Rectal smooth muscle tissue (tissue), 1 donor: ENCODE results near the gene CCDC12.

Experiments used
- H3K27ac ChIP-seq: one replicate; pipeline ENCODE4 v1.7.0; 2013; ENCODE audit warnings: low read depth, low read length, inconsistent platforms
- H3K27me3 ChIP-seq: one replicate; pipeline ENCODE4 v1.7.0; 2013; ENCODE audit warnings: low read length; ENCODE audit not compliant: control insufficient read depth, insufficient read depth
- H3K36me3 ChIP-seq: one replicate; pipeline ENCODE4 v1.7.0; 2013; ENCODE audit warnings: low read length; ENCODE audit not compliant: control insufficient read depth, insufficient read depth
- H3K4me1 ChIP-seq: one replicate; pipeline ENCODE4 v1.7.0; 2013; ENCODE audit warnings: low read length; ENCODE audit not compliant: control insufficient read depth, insufficient read depth
- H3K4me3 ChIP-seq: one replicate; pipeline ENCODE4 v1.7.0; 2013; ENCODE audit warnings: low read length
- H3K9ac ChIP-seq: one replicate; pipeline ENCODE4 v1.7.0; 2013; ENCODE audit warnings: low read length

Gene CCDC12

GRCh38 chr3:46922871-46923558, 53.5 kb downstream of the CCDC12 start:
- no peaks in the 10 kb centered on the region for H3K4me1 ChIP-seq

DNA sequence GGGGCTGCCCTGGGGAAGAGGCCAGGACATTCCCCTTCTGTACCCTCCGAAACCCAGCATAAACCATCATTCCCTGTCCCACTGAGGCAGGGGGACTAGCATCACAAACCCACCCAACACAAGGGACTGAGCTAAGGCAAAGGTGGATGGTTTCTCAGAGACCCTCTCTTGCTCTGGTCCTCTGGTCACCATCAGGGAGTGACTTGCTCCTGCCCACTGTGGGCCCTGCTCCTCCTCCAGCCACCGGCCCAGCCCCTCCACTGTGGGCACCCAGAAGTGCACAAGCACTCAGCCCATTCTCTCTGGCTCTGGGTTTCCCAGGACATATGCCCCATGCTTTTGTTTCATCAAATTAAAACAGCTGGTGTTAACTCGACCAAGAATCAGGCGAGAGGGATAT, 54.1 kb downstream of the CCDC12 start:
- H3K9ac ChIP-seq, result no peak overlapping the region
- no peak overlapping the region for H3K27ac ChIP-seq
- no peaks in the 10 kb centered on the region for H3K4me1 ChIP-seq
- H3K36me3 ChIP-seq, result peaks cover 44% of the 10 kb centered on the region
- H3K27me3 ChIP-seq, result no peaks in the 10 kb centered on the region
- no peak overlapping the region for H3K4me3 ChIP-seq

More at GRCh38 chr3:46922871-46923558, 53.5 kb downstream of the CCDC12 start:
- H3K27ac ChIP-seq, result no peak overlapping the region
- no peaks in the 10 kb centered on the region for H3K27me3 ChIP-seq
- H3K9ac ChIP-seq, result no peak overlapping the region
- H3K4me3 ChIP-seq, result no peak overlapping the region
- H3K36me3 ChIP-seq, result peaks cover 44% of the 10 kb centered on the region

GRCh38 chr3:46921871-46922271, 54.7 kb downstream of the CCDC12 start:
- H3K4me3 ChIP-seq, result no peak overlapping the region
- H3K36me3 ChIP-seq, result peaks cover 44% of the 10 kb centered on the region
- no peaks in the 10 kb centered on the region for H3K4me1 ChIP-seq
- no peak overlapping the region for H3K9ac ChIP-seq
- H3K27ac ChIP-seq, result no peak overlapping the region
- no peaks in the 10 kb centered on the region for H3K27me3 ChIP-seq

DNA sequence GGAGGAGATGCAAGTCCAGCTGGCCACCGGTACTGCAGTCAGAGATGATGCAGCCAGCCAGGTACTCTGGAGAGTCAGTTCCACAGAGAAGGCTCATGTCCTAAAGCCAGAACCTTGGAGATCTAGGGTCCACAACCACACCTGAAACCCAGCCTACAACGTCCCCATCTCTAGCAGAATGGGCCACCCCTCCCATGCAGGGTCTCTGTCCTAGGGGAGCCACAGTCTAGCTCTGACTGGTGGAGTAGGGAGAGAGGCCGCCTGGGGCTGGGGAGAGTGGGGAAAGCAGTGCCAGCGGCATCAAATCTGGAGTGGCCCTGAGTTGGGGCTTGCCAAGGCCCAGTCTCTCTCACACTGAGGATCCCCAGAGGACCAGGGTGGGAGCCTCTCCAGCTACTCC, 55.5 kb downstream of the CCDC12 start:
- H3K9ac ChIP-seq, result no peak overlapping the region
- H3K4me1 ChIP-seq, result no peaks in the 10 kb centered on the region
- no peaks in the 10 kb centered on the region for H3K27me3 ChIP-seq
- H3K4me3 ChIP-seq, result no peak overlapping the region
- peaks cover 42% of the 10 kb centered on the region for H3K36me3 ChIP-seq
- H3K27ac ChIP-seq, result no peak overlapping the region

DNA sequence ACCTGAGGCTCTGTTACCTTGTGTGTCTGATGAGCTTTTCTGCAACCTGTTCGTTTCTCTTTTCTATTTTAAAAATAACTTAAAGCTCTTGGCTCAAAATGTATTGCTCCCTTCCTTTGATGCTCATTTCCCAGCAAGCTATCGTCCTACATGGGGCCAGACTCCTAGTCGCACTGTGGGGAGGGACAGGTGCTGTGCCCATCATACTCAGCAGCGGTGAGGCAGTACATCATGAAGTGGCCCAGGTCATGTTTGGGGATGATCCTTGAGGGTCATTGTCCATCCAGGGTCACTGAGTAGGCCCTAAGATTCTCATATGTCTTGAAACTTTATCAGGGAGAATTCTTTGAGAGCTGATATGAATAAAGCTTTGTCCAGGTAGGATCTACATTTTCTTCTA, 57.9 kb downstream of the CCDC12 start:
- Histone ChIP-seq H3K27ac (no peak overlapping the region), H3K36me3 (peaks cover 30% of the 10 kb centered on the region), H3K4me3 (no peak overlapping the region), H3K27me3 (no peaks in the 10 kb centered on the region), H3K9ac (no peak overlapping the region), H3K4me1 (no peaks in the 10 kb centered on the region)

DNA sequence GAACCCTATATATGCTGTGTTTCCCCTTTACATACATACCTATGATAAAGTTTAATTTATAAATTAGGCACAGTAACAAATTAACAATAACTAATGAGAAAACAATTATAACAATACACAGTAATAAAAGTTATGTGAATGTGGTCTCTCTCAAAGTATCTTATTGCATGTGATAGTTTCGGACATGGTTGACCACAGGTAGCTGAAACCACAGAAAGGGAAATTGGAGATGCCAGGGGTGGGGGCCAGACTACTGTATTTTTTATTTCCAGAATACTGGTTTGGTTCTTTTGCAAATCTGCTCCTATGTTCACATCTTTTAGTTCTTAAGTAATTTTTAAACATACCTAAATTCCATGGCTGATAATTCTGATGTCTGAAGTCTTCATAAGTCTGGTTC, 58.3 kb downstream of the CCDC12 start:
- Histone ChIP-seq H3K4me1 (no peaks in the 10 kb centered on the region), H3K4me3 (no peak overlapping the region), H3K9ac (no peak overlapping the region), H3K27me3 (no peaks in the 10 kb centered on the region), H3K27ac (no peak overlapping the region), H3K36me3 (peaks cover 30% of the 10 kb centered on the region)

DNA sequence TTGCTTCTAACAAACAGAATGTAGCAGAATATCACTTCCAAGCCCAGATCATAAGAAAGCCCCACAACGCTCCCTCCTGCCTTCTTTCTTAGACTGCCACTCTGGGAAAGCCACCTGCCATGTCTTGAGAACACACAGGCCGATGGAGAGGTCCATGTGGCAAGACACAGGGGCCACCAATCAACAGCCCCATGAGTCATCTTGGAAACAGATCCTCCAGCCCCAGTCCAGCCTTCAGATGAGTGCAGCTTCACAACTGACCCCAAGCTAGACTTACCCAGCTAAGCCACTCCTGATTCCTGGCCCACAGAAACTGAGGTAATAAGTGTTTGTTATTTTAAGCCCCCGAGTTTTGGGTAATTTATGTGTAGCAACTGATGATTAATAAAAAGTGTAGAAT, 59.3 kb downstream of the CCDC12 start:
- no peaks in the 10 kb centered on the region for H3K27me3 ChIP-seq
- H3K4me1 ChIP-seq, result no peaks in the 10 kb centered on the region
- peaks cover 26% of the 10 kb centered on the region for H3K36me3 ChIP-seq
- no peak overlapping the region for H3K4me3 ChIP-seq
- no peak overlapping the region for H3K27ac ChIP-seq
- no peak overlapping the region for H3K9ac ChIP-seq

- peaks cover 25% of the 10 kb centered on the region for H3K36me3 ChIP-seq
- no peak overlapping the region for H3K9ac ChIP-seq
- no peak overlapping the region for H3K4me3 ChIP-seq
- no peaks in the 10 kb centered on the region for H3K27me3 ChIP-seq
- H3K4me1 ChIP-seq, result no peaks in the 10 kb centered on the region
- H3K27ac ChIP-seq, result no peak overlapping the region
Observed at GRCh38 chr3:46916799-46917198, 59.7 kb downstream of the CCDC12 start.

DNA sequence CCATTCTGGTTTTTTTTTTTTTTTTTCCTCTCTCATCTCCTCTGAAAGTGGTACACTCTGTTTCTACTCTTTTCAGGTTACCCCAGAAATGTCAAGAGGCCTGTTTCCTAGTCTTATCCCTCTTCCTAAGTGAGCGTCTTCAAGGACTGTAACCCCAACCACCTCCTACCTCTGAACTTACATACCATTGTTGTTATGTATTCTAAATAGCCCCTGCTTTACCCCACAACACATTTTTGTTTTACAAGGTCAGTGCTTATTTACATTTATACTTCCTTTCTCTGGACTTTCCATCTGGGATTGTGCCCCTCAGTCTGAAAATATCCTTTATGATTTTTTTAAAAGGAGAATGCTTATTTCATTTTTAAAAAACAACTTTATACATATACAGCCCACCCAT, 60.3 kb downstream of the CCDC12 start:
- Histone ChIP-seq H3K4me1 (no peaks in the 10 kb centered on the region), H3K27me3 (no peaks in the 10 kb centered on the region), H3K36me3 (peaks cover 20% of the 10 kb centered on the region), H3K9ac (no peak overlapping the region), H3K27ac (no peak overlapping the region), H3K4me3 (no peak overlapping the region)

DNA sequence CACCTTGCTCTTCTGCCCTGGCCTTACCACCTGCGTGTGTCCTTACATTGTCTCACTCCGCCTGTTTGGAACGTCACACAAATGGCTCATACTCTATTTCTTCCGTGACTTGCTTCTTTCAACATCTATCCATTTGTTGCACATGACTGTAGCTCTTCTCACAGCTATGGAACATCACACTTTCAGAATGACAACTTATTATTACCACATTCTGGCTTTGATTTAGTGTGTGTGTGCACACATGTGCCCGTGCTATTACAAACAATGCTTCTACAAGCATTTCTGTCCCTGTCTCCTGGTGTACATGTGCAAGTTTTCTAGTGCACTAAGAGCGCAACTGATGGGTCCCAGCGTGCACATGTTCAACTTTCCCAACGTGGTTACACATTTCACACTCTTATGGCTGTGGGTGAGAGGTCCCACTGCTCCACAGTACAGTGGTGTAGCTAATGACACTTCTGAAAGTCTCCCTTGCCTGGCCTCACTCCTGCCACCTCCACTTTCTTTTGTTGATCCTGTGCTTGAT, 61.2 kb downstream of the CCDC12 start:
- Histone ChIP-seq H3K36me3 (peaks cover 12% of the 10 kb centered on the region), H3K9ac (no peak overlapping the region), H3K27ac (no peak overlapping the region), H3K4me1 (no peaks in the 10 kb centered on the region), H3K4me3 (no peak overlapping the region), H3K27me3 (no peaks in the 10 kb centered on the region)

- Histone ChIP-seq H3K27me3 (no peaks in the 10 kb centered on the region), H3K27ac (no peak overlapping the region), H3K4me3 (no peak overlapping the region), H3K4me1 (no peaks in the 10 kb centered on the region), H3K36me3 (peaks cover 9% of the 10 kb centered on the region), H3K9ac (no peak overlapping the region)
Observed at GRCh38 chr3:46914849-46915248, 61.7 kb downstream of the CCDC12 start.

DNA sequence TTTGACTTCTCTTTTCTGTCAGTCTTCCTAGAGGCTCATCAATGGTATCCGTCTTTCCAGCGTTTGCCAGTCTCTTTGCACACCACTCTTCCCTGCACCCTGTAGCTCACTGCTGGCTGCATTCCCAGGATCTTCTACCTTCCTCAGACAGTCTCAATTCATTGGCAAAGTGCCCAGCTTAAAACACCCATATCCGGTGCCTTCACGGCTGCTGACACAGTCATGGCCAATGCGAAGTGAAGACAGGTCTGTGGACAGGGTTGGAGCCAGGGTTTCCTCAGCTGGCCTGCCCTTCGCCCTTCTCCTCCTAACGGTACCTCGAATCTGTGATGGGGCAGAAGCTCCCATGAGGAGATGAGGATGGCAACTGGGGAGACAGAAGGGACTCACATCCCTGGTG, 62.9 kb downstream of the CCDC12 start:
- Histone ChIP-seq H3K9ac (no peak overlapping the region), H3K36me3 (peaks cover under 1% of the 10 kb centered on the region), H3K4me1 (peaks cover 8% of the 10 kb centered on the region), H3K27ac (no peak overlapping the region), H3K27me3 (peaks cover 3% of the 10 kb centered on the region), H3K4me3 (no peak overlapping the region)

DNA sequence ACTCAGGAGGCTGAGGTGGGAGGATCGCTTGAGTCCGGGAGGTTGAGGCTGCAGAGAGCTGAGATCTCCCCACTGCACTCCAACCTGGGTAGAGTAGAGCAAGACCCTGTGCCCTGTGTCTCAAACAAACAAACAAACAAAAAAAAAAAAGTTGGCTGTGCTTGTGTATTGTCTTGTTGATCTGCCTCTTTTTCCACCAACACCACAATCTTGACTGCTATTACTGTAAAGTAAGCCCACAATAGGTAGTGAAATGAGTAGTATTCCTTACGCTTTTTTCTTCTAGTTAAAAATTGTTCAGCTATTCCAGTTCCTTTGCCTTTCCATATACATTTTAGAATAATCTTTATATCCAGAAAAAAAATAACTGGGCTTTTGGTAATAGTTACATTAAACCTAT, 63.6 kb downstream of the CCDC12 start:
- Histone ChIP-seq H3K27ac (no peak overlapping the region), H3K4me3 (no peak overlapping the region), H3K4me1 (peaks cover 8% of the 10 kb centered on the region), H3K9ac (no peak overlapping the region), H3K27me3 (peaks cover 3% of the 10 kb centered on the region), H3K36me3 (no peaks in the 10 kb centered on the region)
